D341Med (cell line): Measurements from ENCODE around the gene SNX9.
"Not testable (repeated sequence)": the region's sequence is repeated elsewhere in the genome, so short reads cannot be mapped to it uniquely, and the experiment has no call there.

Experiments used
- DNase-seq: peaks from one replicate; pipeline ENCODE4 v3.0.0; 2012; ENCODE audit warnings: low spot score

SNX9 gene

DNA sequence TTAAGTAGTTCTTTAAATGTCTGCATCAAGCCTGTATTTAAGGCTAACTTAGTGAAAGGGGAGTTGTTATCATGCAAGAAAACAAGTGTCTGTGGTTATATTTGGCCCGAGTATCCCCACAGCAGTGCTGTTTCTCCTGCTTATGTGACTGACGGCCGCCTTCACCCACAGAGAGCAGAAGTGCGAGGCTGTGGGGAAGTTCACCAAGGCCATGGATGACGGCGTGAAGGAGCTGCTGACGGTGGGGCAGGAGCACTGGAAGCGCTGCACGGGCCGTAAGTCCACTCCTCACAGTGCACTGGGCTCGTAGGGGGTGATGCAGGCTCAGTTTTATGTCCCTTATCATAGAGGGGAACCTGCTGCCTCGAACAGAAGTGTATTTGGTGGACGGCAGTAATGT is 105.4 kb downstream of the SNX9 start:
- no peak for DNase-seq

DNA sequence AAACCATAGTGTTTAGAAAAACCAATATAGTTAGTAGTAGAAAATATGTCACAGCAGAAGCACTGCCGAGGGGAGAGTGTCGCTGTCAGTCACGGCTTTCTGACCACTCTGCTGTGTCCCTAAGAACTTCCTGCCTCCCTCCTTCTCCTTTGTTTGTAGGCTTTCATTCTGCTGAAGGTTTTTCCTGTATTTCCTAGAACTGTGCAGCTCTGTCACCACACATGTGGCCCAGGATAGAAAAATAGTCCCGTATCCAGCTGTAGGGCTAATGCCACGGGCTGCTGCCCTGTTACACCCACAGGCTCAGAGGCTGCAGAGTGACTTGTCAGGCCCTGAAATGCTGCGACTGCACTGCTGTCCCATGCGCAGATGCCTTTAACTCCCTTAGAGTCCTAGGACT is 106.0 kb downstream of the SNX9 start:
- no peak for DNase-seq

DNA sequence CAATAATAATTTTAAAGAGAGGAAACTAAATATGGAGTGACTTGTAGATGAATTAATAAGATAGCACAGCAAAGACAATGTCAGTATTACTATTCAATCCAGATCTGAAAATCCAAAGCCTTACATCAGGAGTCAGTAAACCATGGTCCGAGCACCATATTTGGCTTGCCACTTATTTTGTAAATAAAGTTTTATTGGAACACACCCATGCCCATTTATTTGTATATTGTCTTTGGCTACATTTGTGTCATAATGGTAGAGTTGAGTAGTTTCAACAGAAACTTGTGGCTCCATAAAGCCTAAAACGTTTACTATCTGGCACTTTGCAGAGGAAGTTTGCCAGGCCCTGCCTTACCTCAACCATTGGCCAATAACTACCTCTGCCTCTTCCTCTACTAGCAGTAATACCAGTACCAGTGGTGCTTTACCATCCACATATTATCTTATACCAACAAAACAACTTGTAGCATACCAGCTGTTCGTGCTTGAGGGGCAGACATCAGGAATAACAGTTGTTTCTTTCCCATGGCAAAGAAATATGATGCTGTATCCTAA is 106.8 kb downstream of the SNX9 start:
- DNase-seq, result no peak

DNA sequence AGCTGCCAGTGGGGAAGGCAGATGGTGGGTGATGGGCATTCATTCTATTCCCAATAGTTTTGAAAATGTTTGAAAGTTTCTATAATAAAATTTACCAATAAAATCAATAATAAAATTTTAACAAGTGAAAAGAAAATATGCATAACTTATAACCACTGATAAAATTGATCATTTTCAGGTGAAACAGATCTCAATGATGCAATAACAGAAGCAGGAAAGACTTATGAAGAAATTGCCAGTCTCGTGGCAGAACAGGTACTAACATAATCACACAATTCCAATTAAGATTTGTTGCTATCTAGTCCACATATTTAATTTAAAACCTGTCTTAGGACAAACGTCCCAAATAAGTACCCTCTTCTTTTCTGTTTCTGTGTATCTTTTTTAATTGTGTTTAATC is 112.7 kb downstream of the SNX9 start:
- no peak for DNase-seq

DNA sequence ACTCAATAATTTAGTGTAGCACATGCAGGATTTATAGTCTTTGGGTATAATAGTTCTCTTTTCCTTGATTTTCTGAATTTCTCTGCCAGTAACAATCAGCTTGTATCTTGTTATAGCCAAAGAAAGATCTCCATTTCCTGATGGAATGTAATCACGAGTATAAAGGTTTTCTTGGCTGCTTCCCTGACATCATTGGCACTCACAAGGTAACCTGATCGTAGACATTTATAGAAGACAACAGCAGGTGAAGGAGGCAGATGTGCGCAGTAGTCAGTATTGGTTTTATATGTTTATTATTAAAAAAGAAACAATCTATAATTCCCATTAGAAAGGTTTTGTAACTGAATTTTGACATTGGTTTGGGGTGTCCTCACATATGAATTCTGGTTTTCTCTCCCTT is 114.3 kb downstream of the SNX9 start:
- no peak for DNase-seq

DNA sequence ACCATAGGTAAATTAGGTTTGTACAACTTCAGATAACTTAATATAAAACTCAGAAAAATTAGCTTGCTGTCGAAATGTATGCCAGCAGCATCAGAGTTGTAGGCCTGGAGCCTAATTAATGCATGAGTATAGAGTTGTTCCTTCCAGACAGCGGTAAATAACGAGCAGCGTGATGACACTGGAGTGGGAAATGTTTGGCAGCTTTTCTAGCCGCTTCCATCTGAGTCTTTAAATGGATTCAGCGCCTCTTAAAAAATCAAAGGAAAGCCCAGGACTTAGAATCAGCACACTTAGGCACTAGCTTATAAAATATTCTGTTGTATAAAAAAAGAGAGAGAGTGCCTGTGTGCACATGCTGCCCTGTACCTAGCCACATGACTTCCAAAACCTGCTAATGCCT is 114.9 kb downstream of the SNX9 start:
- DNase-seq, result no peak

DNA sequence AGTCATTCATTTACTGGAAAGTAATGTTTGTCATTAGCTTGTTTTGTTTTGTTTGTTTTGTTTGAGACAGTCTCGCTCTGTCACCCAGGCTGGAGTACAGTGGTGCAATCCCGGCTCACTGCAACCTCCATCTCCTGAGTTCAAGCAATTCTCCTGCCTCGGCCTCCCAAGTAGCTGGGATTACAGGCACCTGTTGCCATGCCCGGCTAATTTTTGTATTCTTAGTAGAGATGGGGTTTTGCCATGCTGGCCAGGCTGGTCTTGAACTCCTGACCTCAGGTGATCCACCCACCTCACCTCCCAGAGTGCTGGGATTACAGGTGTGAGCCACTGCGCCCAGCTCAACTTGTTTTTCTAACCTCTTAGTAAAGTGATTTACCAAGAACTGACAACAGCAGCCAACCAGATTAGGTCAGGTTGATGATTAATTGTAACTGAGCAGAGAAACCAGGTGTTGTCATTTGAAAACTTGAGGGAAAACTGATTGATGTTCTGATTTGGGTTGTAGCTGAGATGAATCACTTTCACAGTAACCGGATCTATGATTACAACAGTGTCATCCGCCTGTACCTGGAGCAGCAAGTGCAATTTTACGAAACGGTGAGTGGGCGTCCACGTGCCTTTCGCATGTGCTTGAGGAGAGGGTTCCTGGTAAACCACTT is 117.5 kb downstream of the SNX9 start:
- not testable (repeated sequence) for DNase-seq

DNA sequence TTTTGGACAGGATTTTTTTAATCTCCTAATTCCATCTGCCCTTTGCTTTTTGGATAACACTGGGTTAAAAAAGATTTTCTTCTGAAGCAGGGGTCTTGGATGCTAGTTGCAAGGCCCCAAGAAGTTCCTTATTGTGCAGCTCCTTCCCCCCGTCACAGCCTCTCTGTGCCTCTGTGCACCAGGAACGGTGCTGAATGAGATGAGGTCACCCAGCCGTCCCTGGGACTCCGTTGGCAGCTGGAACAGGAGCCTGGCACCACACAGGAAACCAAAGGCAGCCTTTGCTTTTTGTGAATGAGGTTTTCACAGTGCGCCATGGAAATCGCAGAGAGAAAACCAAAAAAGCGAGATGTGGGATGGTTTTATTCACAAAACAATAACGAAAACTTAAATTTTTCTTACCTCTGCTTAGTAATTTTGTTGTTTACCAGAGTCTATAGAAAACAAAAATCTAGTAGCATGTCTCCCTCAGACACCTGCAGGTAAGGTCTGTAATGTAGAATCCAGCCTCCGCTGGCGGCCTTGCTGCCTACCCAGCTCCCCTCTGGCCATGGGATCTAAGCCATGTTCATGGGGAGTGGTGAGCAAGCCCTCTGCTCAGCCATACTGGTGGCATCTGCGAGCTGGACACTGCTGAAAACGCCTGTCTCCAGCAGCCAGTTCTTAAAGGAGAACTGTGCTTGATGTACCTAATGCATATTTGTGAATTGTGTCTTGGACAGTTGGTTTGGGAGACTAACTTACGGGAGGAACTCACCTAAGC is 118.2 kb downstream of the SNX9 start:
- DNase-seq, result no peak

DNA sequence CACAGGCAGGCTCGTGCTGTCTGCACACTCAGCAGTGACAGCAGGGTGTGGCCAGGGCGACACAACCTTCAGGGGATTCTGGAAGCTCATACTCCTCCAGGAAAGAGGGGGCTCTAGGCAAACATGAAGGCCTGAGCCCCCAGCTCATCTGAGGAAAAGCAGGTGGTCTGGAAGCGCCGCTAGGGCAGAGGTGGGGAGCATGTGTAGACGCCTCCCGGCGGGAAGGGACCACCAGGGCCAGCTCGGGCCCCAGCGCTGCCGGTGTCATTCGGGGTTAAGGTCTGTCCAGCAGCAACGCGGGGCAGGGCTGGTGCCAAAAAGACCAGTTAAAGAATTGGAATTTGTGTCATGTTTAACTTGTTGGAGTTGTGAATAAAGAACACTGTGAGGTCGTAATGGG is 119.3 kb downstream of the SNX9 start:
- DNase-seq, result no peak

DNA sequence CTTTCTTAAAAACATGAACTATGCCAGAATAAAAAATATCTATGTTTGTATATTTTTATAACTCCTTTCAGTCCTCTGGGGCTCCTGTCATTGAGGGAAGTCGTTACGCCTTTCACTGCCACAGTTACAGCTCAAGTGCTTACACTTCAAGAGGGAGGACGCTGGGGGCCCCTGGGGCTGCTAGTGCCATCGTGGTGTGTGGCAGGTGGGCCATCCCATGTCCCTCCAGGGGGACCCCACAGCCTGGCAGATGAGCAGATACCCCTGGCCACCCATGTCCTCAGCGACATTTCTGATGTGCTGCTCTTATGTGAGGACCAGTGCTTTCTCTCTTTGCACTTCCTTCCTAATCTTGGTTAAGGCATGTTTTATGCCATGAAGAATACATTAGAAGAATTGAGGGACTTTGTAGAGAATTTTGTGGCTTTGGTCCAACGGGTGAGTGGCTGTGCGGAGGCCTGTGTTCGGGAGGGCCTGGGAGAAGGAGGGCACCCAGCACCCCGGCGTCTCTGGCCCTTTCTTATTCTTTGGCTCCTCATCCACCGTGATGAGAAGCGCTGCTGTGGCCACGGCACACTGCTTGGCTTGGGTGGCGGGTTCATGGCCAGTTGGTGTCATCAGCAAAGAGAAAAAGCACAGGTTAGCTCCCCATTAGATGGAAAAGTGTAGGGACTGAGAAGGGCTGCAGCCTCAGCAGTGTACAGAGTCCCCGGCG is 120.4 kb downstream of the SNX9 start:
- no peak for DNase-seq

DNA sequence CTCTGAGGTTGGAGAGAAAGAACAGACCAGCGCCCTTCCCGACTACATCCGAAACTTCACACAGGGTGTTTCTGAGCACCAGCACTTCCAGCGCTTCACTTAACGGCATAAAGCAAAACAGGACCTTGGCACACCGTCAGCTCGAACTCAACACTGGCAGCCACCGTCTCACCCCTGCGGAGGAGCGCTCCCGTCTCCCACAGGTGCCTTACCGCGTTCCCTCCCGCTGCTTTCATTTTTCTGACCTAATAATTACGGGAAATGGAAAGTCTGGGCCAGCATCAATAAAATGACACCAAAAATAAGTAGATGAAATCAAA is 120.9 kb downstream of the SNX9 start:
- DNase-seq, result no peak

DNA sequence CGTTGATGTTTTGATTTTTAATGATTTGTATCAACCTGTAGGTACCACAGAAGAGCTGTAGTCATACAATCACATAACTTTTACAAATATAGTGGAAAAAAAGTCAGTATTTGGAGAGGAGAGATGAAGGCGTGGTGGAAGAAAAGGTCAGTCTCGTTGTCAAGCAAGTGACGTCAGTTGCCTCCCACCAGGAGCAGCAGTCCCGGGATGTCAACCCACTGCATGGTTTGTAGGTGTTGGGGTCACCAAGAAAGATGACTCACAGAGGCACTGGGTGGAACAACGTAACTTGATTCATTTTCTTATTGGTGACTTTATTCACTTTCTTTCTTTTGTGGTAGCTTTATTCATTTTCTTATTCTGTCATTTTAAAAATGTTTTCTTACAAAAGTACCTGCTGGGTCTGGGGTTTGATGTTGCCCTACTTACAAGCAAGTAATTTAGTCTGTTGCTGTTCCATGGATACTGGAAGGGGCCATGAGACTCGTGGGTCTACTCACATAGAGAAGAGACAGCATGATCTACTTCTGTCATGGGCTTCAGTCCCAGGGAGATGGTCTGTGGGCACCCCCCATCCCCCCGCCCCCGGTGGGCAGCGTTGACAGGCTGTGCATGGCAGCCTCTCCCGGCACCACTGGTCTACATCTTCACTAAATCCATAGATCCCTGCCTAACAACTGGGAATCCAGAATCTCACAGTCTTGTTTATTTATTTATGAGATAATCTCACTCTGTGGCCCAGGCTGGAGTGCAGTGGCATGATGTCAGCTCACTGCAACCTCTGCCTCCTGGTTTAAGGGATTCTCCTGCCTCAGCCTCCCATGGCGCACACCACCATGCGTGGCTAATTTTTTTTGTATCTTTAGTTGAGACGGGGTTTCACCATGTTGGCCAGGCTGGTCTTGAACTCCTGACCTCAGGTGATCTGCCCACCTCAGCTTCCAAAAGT is 122.2 kb downstream of the SNX9 start:
- no peak for DNase-seq

DNA sequence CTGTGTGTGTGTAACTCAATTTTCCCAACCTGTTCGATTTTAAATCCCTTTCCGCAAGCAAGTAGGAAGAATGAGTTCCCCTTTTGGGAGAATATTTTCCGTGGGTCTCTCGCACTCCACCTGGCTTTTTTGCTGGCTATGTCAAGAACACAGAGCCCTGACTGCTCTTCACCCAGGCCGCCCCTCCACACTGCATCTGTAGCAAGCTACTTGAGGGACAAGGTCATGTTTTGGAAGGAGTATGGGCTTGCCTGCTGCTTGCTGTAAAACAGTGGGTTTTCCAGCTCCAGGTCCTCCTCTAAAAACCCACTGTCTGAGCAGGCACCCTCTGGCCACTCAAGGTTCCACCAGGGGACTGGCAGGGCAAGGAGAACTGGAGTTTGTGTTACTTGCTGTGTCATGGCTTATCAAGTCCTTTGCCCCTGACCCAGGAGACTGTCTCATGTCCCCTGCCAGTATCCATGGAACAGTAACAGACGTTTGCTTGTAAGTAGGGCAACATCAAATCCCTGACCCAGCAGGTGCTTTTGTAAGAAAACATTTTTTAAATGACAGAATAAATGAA is 123.1 kb downstream of the SNX9 start:
- no peak for DNase-seq

DNA sequence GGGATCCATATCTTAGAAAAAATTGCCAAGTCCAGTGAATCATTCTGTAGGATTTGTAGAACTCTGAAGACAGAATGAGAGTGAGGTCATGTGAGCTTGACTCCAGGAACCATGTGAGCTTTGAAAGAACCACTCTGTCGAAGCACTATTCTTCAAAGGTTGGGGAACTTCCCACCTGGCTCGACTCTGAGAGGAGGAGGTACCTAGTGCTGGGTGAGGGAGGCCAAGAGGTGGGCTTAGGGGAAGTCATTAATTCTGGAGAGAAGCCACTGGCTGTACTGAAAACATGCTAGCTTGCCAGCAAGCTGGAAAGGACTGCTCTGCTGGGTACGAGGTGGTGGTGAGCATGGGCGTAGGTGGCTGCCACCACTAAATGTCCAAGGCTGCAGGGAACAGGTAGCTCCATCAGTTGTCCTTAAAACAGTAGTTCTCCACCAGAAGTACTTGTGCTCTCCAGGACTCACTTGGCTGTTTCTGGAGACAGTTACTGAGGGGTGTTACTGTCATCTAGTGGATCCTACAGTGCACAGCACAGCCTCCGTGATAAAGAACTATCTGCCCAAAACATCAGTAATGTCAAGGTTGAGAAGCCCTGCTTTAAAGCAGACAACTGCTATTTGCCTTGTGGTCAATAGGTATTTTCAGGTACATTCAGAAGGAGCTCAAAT is 124.0 kb downstream of the SNX9 start:
- peak; percentile 51 for DNase-seq

DNA sequence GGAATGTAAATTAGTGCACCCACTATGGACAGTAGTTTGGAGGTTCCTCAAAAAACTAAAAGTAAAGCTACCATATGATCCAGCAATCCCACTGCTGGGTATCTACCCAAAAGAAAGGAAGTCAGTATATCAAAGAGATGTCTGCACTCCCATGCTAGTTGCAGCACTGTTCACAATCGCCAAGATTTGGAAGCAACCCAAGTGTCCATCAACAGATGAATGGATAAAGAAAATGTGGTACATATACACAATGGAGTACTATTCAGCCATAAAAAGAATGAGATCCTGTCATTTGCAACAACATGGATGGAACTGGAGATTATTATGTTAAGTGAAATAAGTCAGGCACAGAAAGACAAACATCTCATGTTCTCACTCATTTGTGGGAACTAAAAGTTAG is 127.9 kb downstream of the SNX9 start:
- not testable (repeated sequence) for DNase-seq

DNA sequence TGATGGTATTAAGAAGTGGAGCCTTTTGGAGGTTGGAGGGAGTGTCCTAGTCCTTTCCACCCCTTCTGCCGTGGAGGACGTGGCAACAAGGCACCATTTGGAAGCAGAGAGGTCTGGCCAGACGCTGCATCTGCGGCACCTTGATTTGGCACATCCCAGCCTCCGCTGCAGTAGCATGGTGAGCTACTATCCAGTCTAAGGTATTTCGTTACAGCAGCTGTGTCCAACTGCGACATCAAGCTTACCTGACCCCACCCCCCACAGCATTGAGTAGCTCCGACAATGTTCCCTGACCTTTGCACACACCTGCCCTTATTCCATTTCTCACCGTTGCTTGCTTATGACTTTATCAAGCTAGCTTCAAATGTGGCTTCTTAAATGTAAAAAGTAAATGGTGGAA is 128.8 kb downstream of the SNX9 start:
- DNase-seq, result no peak

DNA sequence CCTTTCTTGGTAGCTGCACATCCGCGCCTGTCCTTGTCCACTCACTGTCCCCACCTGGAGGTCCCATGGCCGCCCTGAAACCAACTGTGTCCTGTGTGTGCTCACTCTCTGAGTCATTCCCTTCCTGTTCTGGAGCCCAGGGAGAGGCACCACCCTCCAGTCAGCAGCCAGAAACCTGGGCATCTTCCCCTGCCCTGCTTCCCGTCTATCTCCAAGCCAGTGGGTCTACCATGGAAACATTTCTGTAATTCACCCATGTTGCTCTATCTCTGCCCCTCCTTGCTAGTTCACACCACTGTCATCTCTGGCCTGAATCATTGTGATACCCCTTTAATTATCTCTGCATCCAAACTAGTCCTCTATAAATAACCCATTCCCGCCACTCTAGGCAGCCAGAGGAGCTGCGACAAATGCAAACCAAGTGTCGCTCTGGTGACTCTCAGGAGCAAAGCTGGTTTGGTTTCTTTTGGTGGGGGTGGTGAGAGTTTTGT is 129.9 kb downstream of the SNX9 start:
- no peak for DNase-seq

DNA sequence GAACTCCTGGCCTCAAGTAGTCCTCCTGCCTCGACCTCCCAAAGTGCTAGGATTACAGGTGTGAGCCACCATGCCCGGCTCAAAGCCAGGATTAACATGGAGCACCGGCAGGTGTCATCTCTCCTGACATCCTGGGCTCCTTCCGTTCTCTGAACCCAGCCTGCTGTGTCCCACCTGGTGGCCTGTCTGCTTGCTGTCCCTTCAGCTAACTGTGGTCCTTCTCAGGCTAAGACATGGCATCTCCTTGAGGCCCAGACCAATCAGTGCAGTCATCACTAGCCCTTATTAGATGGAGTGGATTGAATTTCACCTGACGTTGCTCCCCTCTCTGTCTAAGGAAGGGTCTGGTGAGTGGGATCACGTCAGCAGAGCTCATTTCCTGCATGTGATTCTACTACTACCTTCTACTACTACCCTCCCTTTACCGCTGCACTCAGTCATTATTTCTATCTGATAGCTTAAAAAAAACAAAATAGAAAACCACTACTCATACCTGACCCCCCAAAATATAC is 130.6 kb downstream of the SNX9 start:
- DNase-seq, result no peak

DNA sequence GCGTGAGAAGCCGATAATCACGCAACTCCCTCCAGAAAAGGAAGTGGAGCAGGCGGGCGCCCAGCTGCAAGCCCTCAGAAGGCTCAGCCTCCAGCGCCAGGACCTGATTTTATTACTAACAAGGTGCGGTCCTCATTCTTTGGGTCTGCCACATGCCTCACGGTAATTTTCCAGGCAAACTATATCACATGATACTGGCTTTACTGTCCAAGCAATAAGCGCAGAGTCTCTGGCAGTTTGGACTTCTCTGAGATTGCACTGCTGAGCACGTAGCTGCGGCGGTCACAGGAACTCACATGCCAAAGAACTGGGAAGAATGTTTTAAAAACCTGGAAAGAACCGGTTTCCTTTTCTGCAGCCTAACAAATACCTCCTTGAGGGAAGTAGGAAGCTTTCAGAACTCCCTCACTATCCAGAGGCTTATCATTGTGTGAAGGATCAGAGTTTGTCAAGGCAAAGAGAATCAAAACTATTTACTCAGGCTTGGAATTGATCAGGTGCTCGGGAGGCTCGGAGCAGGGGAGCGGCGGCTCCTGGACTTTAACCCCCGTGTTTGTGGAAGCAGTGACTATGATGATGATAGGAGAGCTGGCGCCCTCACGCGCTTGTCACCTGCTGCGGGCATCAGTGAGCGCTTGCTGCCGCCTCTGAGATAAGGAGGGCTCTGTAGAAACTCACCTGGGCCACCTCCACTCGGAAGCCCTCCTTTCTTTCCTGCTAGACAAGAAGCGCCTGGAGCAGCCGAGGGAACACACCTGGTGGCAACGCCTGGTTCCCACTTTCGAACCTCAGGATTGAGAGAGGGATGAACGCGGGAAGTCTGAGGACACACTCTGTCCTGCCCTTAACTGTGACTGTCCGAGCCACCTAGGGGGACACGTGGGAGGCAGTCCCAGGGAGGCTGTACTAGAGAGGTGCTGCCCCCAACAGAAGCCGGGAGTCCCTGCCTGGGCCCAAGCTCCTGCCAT is 131.4 kb downstream of the SNX9 start:
- no peak for DNase-seq
